ENCODE results near the gene MAP3K5.

MAP3K5 gene

DNA sequence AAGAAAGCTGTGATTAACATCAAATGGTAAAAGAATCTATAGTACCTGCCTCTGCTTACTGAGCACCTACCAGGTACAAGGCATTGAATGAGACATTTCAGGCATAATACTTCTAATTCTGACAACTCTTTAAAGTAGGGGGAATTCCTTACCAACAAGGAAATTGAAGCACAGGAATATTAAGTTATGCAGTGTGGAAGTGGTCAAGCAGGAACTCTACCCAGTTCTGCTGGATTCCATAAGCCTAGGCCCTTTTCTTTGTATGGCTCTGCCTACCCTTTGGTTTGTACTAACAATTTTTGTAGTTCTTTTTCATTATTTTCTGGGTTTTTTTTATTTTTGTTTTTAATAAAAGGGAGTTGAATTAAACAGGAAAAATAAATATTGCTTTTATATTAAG, 114.5 kb downstream of the MAP3K5 start:
- DNase-seq, result no peak

DNA sequence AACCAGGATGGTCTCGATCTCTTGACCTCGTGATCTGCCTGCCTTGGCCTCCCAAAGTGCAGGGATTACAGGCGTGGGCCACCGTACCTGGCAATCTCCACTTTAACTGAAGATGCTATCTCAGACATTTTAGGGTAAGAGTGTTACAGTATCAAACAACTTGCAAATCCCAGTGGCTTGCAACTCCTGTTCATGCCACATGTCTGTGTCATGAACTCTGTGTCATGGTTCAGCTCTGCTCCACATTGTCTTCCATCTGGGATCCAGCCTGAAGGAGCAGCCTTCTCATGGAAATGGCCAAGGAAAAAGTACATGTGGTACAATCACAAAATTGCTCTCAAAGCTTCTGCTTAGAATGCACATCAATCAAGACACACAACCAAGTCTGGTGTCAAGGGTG, 114.9 kb downstream of the MAP3K5 start:
- no peak for DNase-seq

- no peak for DNase-seq
Observed at GRCh38 chr6:136676075-136676474, 116.2 kb downstream of the MAP3K5 start.

GRCh38 chr6:136673571-136673970, 118.7 kb downstream of the MAP3K5 start:
- DNase-seq, result no peak

- DNase-seq, result no peak
Observed at GRCh38 chr6:136672144-136672543, 120.1 kb downstream of the MAP3K5 start.

- no peak for DNase-seq
Observed at GRCh38 chr6:136669299-136669699, 123.0 kb downstream of the MAP3K5 start.

- no peak for DNase-seq
Observed at GRCh38 chr6:136668571-136668970, 123.7 kb downstream of the MAP3K5 start.

DNA sequence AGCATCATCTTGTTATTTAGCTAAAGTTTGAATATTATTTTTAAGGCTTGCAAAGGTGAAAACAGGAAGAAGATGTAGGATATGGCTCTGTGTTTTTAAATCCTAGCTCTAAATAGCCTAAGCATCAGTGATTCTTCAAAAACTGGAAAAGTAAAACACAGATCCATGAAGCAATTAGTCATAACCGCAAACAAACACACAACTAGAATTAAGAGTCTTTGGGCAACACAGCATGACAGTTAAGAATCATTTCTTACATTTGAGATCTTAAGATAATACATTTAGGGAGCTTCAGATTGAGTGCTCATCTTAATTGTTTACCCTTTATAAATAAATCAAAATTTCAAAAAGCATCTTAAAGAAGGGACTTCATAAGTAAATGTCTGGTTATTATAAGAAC, 126.2 kb downstream of the MAP3K5 start:
- no peak for DNase-seq

DNA sequence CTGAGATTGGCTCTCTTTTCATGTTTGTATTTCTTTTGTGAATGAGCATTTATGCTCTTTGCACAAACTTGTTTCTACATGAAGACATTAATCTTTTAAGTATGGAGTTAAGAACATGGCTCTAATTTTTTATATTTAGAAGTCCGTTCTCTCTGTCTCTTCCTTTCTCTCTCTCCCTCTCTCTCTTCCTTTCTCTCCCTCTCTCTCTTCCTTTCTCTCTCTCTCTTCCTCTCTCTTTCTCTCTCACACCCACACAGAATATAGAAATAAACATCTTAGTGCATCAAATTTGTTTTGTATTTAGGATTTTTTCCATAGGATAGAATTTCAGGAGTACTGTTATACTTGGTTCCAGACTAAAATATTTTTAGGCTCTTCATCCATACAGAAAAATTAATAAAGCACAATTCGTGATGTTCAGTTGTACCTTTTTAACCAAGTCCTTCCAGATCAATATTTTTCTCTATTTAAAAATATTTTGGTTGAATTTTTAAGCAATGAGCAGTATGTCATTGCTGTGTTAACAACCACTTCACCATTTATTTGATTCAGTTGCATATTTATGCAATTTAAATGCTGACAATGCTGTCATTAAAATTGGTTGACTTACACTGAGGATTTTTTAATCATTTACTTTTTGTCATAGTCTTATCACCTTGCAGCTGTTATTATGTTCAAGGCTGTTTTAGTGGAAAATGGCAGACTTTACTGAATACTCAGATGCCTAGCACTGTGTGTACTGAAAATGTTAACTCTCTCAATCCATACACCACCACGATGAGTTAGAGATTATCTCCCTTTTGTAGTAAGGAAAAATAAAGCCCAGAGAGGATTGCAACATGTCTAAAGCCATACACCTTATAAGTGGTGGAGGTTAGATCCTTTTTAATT, 129.7 kb downstream of the MAP3K5 start:
- DNase-seq, result no peak

DNA sequence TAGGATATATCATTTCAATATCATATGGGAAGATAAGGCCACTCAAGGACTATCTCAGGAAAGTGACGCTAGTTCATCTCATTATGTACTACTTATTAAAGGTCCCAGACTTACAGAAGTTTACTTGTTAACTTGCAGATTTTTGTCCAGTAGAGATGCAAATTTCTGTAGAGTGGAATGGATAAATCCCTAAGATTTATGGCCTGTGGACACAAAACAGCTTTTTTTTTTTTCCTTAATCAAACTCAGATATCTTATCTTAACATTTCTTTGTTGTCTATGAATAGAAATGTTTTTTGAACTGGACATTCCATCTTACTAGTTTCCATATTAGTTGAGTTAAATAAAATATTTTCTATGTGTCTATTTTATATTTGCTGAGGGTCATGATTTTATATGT, 131.6 kb downstream of the MAP3K5 start:
- no peak for DNase-seq

DNA sequence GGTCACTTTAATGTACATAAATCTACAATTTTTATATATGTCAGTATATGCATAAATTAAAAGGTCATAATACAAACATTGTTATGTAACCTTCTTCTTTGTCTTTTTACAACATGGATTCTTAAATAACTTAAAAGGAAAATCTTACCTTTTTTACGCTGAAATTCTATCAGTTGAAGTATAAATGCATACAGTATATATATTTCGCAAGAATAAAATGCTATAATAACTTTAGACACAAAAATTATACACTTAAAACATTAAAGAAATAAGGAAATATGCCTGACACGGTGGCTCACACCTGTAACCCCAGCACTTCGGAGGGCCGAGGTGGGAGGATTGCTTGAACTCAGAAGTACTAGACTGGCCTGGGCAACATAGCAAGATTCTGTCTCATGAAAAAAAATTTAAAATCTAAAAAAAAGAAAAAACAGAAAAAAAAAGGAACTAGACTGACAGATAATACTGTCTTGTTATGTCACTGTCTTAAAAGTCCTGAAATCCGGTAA, 132.2 kb downstream of the MAP3K5 start:
- DNase-seq, result no peak

DNA sequence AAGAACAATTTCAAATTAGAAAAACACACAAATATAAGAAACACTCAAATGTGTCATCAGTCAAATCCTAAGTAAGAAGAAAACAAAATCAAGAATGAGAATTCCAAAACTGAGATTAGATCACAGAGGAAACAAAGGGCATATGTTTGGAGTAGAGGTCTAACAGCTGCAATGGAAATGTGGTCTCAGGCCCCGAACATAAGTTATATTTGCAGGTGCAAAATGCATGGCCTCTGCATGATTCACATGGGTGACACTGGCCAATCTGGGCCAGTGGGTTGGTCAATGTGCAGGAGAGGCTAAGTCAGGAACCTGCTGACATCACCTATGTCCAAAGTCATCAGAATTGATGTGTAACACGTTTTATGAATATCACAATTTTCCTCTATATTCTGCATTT, 133.6 kb downstream of the MAP3K5 start:
- no peak for DNase-seq

GRCh38 chr6:136657666-136658065, 134.6 kb downstream of the MAP3K5 start:
- no peak for DNase-seq

DNA sequence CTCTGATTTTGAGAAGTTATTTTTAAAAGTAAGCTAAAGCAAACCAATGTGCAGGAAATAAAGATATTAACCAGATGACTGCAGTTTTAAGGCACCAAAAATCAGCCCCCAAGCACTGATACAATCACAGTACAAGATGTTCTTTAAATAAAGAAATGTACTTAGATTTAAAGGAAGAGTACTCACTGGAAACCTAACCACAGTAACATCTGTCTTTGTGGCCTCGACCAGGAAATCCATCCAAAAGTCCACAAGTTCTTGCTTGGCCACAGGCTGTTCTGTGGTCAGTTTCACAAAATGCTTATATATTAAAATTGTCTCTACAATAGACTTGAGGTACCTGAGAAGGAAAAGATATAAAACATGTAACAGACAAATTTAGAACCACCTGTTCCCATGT, 136.2 kb downstream of the MAP3K5 start:
- no peak for DNase-seq

DNA sequence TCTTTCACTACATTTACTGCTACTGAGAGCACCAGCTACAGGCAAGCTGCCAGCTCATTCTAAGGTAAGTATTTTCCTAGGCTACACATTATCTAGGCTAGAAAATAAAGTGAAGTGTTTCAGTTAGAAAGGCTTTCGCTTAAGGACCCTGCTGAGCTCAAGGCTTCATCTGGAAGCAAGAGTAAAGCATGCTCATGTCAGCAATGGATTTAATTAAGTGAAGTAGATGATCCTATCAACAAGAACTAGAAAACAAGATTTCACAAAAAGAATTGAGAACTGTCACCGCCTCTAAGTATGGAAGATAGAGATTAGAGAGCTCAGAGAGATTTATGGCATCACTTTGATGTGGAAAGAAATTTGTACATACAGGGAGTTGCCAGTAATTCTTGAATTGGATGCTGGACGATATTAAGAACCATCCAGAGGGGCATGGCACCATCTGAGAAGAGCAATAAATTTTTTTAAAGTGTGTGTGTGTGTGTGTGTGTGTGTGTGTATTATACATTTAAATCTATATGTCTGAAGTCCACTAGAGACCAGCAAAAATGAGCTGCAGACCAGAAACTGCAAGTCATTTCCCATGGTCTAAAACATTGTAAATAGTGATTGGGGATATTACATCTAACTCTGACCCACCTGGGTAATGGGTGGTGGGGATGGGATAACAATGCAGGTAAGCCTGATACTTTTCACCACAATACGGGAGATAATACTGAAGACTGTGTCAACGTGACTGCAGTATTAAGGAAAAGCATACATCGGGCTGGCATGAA, 136.8 kb downstream of the MAP3K5 start:
- no peak for DNase-seq

DNA sequence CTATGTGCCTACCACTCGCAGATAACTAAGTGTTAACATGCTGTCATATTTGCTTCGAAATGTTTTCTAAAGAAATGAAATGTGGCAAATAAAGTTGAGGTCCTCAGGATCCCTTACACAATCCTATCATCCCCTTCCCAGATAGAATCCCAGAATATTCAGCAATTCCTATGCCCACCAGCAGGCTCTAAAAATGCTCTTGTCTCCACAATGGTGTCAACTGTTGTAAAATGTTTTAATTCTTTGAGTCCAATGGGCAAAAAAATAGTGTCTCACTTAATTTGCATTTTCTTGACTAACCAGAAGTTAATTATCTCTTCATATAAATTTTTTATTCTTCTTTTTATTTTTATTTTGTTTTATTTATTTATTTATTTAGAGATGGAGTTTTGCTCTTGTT, 138.2 kb downstream of the MAP3K5 start:
- no peak for DNase-seq

- no peak for DNase-seq
Observed at GRCh38 chr6:136652656-136653055, 139.6 kb downstream of the MAP3K5 start.

DNA sequence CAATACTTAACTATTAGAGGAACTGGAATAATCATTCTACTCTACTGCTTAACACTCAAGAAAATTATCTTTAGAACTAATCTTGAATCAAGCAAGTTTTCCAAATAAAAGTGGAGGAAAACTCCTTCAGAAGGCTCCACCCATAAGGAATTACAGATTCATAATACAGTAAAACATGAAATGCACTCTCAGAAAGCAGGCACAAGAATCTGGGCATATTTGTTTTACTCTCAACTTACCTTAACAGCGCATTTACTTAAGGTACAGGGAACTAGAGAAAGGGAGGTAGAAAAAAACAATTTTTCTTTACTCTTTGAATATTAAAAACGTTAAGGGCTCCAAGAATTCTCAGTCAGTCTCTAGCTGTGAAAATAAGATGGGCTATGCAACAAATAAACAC, 140.3 kb downstream of the MAP3K5 start:
- DNase-seq, result no peak

- no peak for DNase-seq
Observed at GRCh38 chr6:136647363-136647852, 144.9 kb downstream of the MAP3K5 start.

GRCh38 chr6:136646377-136646776, 145.9 kb downstream of the MAP3K5 start:
- no peak for DNase-seq

DNA sequence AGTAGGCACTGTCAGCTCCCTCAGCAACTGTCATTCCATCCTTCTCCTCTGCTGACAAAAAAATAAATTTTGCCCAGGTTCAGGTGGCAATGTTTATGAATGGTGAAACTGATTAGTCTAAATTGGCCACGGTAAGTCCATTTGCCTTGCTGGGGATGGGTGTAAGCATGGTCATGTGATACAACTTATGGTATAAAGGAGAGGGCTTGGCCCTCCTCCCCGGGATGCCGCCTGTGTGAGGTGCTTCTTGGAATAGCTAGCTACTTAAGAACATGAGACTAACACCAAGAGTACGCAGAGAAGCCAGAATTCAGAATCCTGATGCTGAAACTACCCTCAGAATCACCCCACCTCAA, 147.7 kb downstream of the MAP3K5 start:
- no peak for DNase-seq

GRCh38 chr6:136643850-136644596, 148.3 kb downstream of the MAP3K5 start:
- peak; percentile 16 to 83 for DNase-seq

GRCh38 chr6:136641873-136642465, 150.3 kb downstream of the MAP3K5 start:
- DNase-seq, result no peak

Measured in cerebellar nuclear complex (tissue), 1 donor.